ENCODE measurements around the gene LTBP4. TPM values are rescaled to one million over a fixed set of nuclear protein-coding genes. Genes with fewer than 3 reads are reported as not detected.
A peak's percentile ranks its signal among the peaks of the same experiment; 100 is the strongest.

Gene LTBP4
- polyA plus RNA-seq, 2 donors: 69.9 to 117 TPM

DNA sequence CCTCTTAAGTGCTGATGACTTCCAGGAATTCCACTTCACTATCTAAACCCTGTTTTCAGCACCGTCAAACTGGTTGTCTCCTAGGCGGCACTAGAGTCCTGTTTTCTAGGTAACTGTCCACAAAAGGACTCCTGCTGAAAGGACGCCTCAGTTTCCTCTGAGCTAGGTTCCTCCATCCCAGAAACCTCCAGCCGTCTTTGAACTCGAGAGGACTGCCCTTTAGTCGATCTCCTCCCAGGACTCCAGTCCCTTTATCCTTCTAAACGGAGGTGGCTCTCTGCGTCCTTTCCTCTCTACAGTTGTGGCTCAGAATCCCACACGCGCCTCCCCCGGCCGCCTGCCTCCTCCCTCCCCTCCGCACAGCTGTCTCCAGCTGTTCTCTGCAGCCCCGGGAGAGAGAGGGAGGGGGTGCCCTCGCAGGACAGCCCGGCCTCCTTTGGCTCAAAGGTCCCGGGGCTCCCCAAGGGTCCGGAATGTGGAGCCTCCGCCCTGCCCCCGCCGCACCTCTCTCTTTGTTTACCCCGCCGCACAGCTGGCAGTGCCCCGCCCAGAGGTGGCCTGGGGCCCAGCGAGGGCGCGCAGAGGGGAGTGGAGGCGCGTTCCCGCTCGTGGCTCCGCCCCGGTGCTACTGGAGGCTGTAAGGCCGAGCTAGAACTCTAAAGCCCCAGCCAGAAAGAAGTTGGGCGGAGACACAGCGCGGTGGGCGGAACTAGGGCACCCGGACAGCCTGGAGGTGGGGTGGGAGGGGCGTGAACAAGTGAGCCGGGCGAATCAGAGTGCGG is 2.4 kb downstream of the LTBP4 start:
- Histone ChIP-seq H3K4me3 (ENCODE audit: low read depth in 1 of 2, low read length in 2 of 2) (peak overlapping the region; percentile 30 to 40), H3K36me3 (ENCODE audit: control insufficient read depth in 2 of 2, insufficient read depth in 2 of 2, low read length in 1 of 2) (no peaks in the 10 kb centered on the region), H3K9me3 (ENCODE audit: control insufficient read depth in 2 of 2, insufficient read depth in 1 of 2, low read depth in 1 of 2, low read length in 1 of 2) (peaks cover 0 to 2% of the 10 kb centered on the region in 2 donors), H3K27me3 (ENCODE audit: control insufficient read depth in 1 of 2, insufficient read depth in 2 of 2, low read length in 2 of 2) (no peaks in the 10 kb centered on the region), H3K27ac (ENCODE audit: low read depth in 2 of 2, low read length in 1 of 2) (peak overlapping the region; percentile 96 to 99), H3K4me1 (ENCODE audit: control insufficient read depth in 2 of 2, insufficient read depth in 2 of 2, low read length in 1 of 2) (peaks cover 7 to 36% of the 10 kb centered on the region in 2 donors)
- WGBS, 2 donors: 1 to 3% methylated on average over 37 to 43 of the region's 43 CpGs

DNA sequence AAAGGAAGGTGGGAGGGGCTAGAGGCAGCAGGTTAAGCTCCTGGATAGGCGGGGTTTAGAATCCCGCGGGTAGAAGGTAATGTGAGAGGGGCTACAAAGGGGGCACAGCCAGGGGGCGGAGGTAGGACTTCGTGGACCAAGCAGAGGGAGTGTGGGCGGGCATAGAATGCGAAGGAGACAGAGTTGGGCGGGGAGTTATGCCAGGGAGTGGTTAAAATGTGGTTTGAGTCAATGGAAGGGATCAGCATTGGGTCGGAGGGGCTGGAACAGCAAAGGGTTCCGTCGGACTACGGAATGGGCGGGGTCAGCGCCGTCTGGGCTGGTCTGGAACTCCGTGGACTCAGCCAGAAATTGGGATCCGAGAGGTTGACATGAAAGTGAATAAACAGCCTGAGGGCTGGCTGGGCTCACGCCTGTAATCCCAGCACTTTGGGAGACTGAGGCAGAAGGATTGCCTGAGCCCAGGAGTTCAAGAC is 3.0 kb downstream of the LTBP4 start:
- Histone ChIP-seq H3K36me3 (ENCODE audit: control insufficient read depth in 2 of 2, insufficient read depth in 2 of 2, low read length in 1 of 2) (no peaks in the 10 kb centered on the region), H3K27ac (ENCODE audit: low read depth in 2 of 2, low read length in 1 of 2) (peak overlapping the region; percentile 96 to 99), H3K9me3 (ENCODE audit: control insufficient read depth in 2 of 2, insufficient read depth in 1 of 2, low read depth in 1 of 2, low read length in 1 of 2) (peaks cover 0 to 2% of the 10 kb centered on the region in 2 donors), H3K27me3 (ENCODE audit: control insufficient read depth in 1 of 2, insufficient read depth in 2 of 2, low read length in 2 of 2) (no peaks in the 10 kb centered on the region), H3K4me1 (ENCODE audit: control insufficient read depth in 2 of 2, insufficient read depth in 2 of 2, low read length in 1 of 2) (peaks cover 7 to 36% of the 10 kb centered on the region in 2 donors), H3K4me3 (ENCODE audit: low read depth in 1 of 2, low read length in 2 of 2) (peak overlapping the region in 1 of 2 donors; percentile 30)
- 4 to 6% methylated on average over 18 of the region's 18 CpGs for WGBS, 2 donors

DNA sequence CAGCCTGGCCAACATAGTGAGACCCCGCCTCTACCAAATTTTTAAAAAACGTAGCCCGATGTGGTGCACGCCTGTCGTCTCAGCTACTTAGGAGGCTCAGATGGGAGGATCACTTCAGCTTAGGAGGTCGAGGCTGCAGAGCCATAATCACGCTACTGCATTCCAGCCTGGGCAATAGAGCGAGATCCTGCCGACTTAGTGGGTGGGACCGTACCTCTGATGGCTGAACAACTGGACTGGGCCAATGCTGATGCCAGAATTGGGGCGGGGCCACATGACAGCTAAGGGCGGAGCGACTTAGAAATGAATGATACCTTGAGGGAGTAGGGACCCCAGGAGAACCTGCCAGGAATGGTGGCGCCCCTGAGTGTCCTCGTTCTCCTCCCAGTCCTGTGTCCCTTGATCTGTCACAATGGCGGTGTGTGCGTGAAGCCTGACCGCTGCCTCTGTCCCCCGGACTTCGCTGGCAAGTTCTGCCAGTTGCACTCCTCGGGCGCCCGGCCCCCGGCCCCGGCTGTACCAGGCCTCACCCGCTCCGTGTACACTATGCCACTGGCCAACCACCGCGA is 3.6 kb downstream of the LTBP4 start:
- H3K27ac ChIP-seq (ENCODE audit: low read depth in 2 of 2, low read length in 1 of 2): peak overlapping the region; percentile 96 to 99
- 23 to 26% methylated on average over 29 of the region's 29 CpGs for WGBS, 2 donors
- no peaks in the 10 kb centered on the region for H3K36me3 ChIP-seq (ENCODE audit: control insufficient read depth in 2 of 2, insufficient read depth in 2 of 2, low read length in 1 of 2)
- H3K27me3 ChIP-seq (ENCODE audit: control insufficient read depth in 1 of 2, insufficient read depth in 2 of 2, low read length in 2 of 2): no peaks in the 10 kb centered on the region
- peak overlapping the region; percentile 36 to 45 for H3K4me3 ChIP-seq (ENCODE audit: low read depth in 1 of 2, low read length in 2 of 2)
- H3K9me3 ChIP-seq (ENCODE audit: control insufficient read depth in 2 of 2, insufficient read depth in 1 of 2, low read depth in 1 of 2, low read length in 1 of 2): peaks cover 0 to 2% of the 10 kb centered on the region in 2 donors
- H3K4me1 ChIP-seq (ENCODE audit: control insufficient read depth in 2 of 2, insufficient read depth in 2 of 2, low read length in 1 of 2): peaks cover 7 to 34% of the 10 kb centered on the region in 2 donors

DNA sequence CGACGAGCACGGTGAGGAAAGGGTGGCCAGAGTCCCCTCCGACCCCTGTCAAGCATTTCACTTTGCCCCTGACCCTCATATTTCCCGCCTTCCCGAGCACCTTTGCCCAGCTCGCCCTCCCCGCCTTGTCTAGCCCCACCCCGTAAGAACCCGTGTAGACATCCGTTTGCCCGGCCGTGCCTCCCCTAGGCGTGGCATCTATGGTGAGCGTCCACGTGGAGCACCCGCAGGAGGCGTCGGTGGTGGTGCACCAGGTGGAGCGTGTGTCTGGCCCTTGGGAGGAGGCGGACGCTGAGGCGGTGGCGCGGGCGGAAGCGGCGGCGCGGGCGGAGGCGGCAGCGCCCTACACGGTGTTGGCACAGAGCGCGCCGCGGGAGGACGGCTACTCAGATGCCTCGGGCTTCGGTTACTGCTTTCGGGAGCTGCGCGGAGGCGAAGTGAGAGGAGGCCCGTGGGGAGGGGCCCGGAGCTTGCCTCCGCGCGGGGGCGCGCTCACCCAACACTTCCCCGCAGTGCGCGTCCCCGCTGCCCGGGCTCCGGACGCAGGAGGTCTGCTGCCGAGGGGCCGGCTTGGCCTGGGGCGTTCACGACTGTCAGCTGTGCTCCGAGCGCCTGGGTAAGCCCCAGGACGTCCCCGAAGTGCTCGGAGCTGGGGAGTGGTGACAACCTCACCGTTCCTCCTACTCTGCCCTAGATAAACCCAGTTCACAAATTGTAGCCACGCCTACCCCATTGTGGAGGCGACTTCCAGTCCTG is 4.2 kb downstream of the LTBP4 start:
- Histone ChIP-seq H3K4me3 (ENCODE audit: low read depth in 1 of 2, low read length in 2 of 2) (peak overlapping the region; percentile 36 to 45), H3K27ac (ENCODE audit: low read depth in 2 of 2, low read length in 1 of 2) (peak overlapping the region; percentile 96 to 99), H3K4me1 (ENCODE audit: control insufficient read depth in 2 of 2, insufficient read depth in 2 of 2, low read length in 1 of 2) (peaks cover 7 to 34% of the 10 kb centered on the region in 2 donors), H3K36me3 (ENCODE audit: control insufficient read depth in 2 of 2, insufficient read depth in 2 of 2, low read length in 1 of 2) (no peaks in the 10 kb centered on the region), H3K27me3 (ENCODE audit: control insufficient read depth in 1 of 2, insufficient read depth in 2 of 2, low read length in 2 of 2) (no peaks in the 10 kb centered on the region), H3K9me3 (ENCODE audit: control insufficient read depth in 2 of 2, insufficient read depth in 1 of 2, low read depth in 1 of 2, low read length in 1 of 2) (peaks cover 0 to 2% of the 10 kb centered on the region in 2 donors)
- 2 to 3% methylated on average over 65 to 71 of the region's 71 CpGs for WGBS, 2 donors

DNA sequence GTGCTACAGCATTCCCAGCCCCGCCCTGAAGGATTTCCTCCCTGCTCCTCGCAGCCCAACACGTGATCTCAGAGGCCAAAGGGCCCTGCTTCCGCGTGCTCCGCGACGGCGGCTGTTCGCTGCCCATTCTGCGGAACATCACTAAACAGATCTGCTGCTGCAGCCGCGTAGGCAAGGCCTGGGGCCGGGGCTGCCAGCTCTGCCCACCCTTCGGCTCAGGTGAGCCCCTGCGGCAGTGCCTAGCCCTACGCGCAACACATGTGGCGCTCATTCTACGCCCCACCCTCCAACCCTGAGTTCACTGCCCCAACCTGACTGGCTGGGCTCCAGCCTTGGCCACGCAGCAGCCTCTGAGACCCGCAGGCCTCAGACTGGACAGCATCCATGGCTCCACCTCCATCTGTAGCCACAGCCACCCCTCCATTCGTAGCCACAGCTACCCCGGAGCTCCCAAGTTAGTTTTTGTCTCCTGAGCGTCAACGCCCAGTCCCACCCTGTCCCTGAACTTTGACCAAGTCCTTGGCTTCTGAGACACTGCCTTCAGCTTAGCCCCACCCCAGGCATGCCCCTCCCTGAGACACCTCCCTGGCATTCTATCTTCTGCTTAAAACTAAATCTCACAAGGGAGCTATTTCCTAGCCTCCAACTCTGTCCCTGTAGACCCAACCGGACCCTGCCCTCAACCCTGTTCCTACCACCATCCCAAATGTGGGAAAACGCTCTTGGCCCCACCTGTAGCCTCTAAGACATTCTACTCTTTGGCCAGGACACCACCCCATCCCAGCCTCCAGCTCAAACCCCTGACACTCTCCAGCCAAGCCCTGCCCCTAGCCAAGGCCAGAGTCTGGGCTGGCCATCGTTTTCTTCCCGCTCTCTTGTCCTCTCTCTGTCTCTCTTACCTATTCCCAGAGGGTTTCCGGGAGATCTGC is 6.4 kb downstream of the LTBP4 start:
- peak overlapping the region; percentile 96 to 99 for H3K27ac ChIP-seq (ENCODE audit: low read depth in 2 of 2, low read length in 1 of 2)
- H3K4me1 ChIP-seq (ENCODE audit: control insufficient read depth in 2 of 2, insufficient read depth in 2 of 2, low read length in 1 of 2): peaks cover 3 to 45% of the 10 kb centered on the region in 2 donors
- WGBS, 2 donors: 45 to 55% methylated on average over 31 of the region's 31 CpGs
- H3K36me3 ChIP-seq (ENCODE audit: control insufficient read depth in 2 of 2, insufficient read depth in 2 of 2, low read length in 1 of 2): no peaks in the 10 kb centered on the region
- no peaks in the 10 kb centered on the region for H3K27me3 ChIP-seq (ENCODE audit: control insufficient read depth in 1 of 2, insufficient read depth in 2 of 2, low read length in 2 of 2)
- H3K4me3 ChIP-seq (ENCODE audit: low read depth in 1 of 2, low read length in 2 of 2): no peak overlapping the region
- peaks cover 0 to 2% of the 10 kb centered on the region in 2 donors for H3K9me3 ChIP-seq (ENCODE audit: control insufficient read depth in 2 of 2, insufficient read depth in 1 of 2, low read depth in 1 of 2, low read length in 1 of 2)

DNA sequence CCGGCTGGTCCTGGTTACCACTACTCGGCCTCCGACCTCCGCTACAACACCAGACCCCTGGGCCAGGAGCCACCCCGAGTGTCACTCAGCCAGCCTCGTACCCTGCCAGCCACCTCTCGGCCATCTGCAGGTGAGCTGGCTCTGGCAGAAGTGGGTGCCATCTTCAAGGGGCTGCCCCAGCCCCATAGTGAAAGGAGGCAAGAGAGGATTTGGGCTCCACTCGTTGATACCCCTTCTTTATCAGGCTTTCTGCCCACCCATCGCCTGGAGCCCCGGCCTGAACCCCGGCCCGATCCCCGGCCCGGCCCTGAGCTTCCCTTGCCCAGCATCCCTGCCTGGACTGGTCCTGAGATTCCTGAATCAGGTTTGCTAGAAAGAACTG is 7.1 kb downstream of the LTBP4 start:
- H3K27ac ChIP-seq (ENCODE audit: low read depth in 2 of 2, low read length in 1 of 2): peak overlapping the region; percentile 96 to 99
- H3K4me1 ChIP-seq (ENCODE audit: control insufficient read depth in 2 of 2, insufficient read depth in 2 of 2, low read length in 1 of 2): peaks cover 3 to 42% of the 10 kb centered on the region in 2 donors
- 84% methylated on average over 14 of the region's 14 CpGs for WGBS, 2 donors
- no peak overlapping the region for H3K4me3 ChIP-seq (ENCODE audit: low read depth in 1 of 2, low read length in 2 of 2)
- H3K27me3 ChIP-seq (ENCODE audit: control insufficient read depth in 1 of 2, insufficient read depth in 2 of 2, low read length in 2 of 2): no peaks in the 10 kb centered on the region
- peaks cover 0 to 2% of the 10 kb centered on the region in 2 donors for H3K9me3 ChIP-seq (ENCODE audit: control insufficient read depth in 2 of 2, insufficient read depth in 1 of 2, low read depth in 1 of 2, low read length in 1 of 2)
- no peaks in the 10 kb centered on the region for H3K36me3 ChIP-seq (ENCODE audit: control insufficient read depth in 2 of 2, insufficient read depth in 2 of 2, low read length in 1 of 2)

DNA sequence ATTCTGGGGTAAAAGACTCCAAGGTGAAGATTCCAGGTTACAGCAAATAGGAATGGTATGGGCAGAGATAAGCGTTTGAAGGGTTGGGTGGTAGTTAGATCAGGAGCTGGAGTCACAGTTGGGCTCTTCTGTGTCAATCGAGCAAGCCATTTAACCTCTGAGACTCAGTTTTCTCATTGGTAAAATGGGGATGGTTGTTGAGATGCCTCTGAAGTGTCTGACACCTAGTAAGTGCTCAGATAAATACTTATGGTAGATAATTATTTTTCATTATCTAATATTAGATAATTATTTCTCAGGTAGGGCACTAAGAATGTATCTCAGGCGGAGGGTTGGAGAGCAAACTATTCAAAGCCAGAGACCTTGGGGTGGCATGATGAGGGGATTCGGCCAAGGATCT is 7.8 kb downstream of the LTBP4 start:
- Histone ChIP-seq H3K36me3 (ENCODE audit: control insufficient read depth in 2 of 2, insufficient read depth in 2 of 2, low read length in 1 of 2) (no peaks in the 10 kb centered on the region), H3K27me3 (ENCODE audit: control insufficient read depth in 1 of 2, insufficient read depth in 2 of 2, low read length in 2 of 2) (no peaks in the 10 kb centered on the region), H3K4me3 (ENCODE audit: low read depth in 1 of 2, low read length in 2 of 2) (peak overlapping the region in 1 of 2 donors; percentile 54), H3K27ac (ENCODE audit: low read depth in 2 of 2, low read length in 1 of 2) (peak overlapping the region; percentile 95 to 98), H3K4me1 (ENCODE audit: control insufficient read depth in 2 of 2, insufficient read depth in 2 of 2, low read length in 1 of 2) (peaks cover 3 to 49% of the 10 kb centered on the region in 2 donors), H3K9me3 (ENCODE audit: control insufficient read depth in 2 of 2, insufficient read depth in 1 of 2, low read depth in 1 of 2, low read length in 1 of 2) (peaks cover 0 to 2% of the 10 kb centered on the region in 2 donors)
- 62 to 77% methylated on average over 4 of the region's 4 CpGs for WGBS, 2 donors

DNA sequence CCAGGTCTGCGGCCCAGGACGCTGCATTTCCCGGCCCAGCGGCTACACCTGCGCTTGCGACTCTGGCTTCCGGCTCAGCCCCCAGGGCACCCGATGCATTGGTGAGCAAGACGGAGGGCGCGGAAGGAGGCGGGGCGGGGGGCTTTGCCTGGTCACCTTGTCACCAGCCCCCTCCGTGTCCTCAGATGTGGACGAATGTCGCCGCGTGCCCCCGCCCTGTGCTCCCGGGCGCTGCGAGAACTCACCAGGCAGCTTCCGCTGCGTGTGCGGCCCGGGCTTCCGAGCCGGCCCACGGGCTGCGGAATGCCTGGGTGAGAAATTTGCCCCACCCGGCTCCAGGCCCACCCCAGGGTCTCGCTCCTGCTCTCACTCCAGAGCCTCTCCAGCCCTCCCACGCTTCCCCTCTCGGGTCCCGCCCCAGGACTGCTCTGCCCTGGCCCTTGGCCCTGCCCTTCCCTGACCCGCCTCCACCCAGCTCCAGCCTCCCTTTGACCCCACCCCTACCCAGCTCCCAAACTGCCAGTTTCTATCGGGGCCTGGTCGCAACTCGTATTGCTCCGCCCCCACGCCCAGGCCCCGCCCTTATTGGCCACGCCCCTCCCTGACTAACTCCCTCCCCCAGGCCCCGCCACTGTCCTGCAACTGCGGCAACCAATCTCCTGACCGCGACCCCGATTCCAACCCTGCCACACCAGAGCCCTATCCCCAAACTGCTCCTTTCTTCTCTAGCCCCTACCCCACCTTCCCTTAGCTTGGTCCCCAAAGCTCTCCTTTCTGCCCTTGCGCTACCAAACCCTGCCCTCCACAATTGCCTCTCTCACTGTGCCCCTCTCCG is 8.6 kb downstream of the LTBP4 start:
- WGBS, 2 donors: 10 to 11% methylated on average over 38 to 50 of the region's 50 CpGs
- Histone ChIP-seq H3K36me3 (ENCODE audit: control insufficient read depth in 2 of 2, insufficient read depth in 2 of 2, low read length in 1 of 2) (no peaks in the 10 kb centered on the region), H3K4me3 (ENCODE audit: low read depth in 1 of 2, low read length in 2 of 2) (peak overlapping the region; percentile 54 to 59), H3K27ac (ENCODE audit: low read depth in 2 of 2, low read length in 1 of 2) (peak overlapping the region; percentile 95 to 98), H3K4me1 (ENCODE audit: control insufficient read depth in 2 of 2, insufficient read depth in 2 of 2, low read length in 1 of 2) (peaks cover 3 to 48% of the 10 kb centered on the region in 2 donors), H3K27me3 (ENCODE audit: control insufficient read depth in 1 of 2, insufficient read depth in 2 of 2, low read length in 2 of 2) (no peaks in the 10 kb centered on the region), H3K9me3 (ENCODE audit: control insufficient read depth in 2 of 2, insufficient read depth in 1 of 2, low read depth in 1 of 2, low read length in 1 of 2) (no peaks in the 10 kb centered on the region)
